GM23338 (cell line): ENCODE data around the gene GNLY. TPM values are rescaled to one million over a fixed set of nuclear protein-coding genes. Genes with fewer than 3 reads are reported as not detected.

Experiments
- ATAC-seq: fragments of 200-7000 bp; cut with Tn5 transposase; 3 replicates; pipeline ENCODE4 v1.9.1; 2020
- DNase-seq: peaks from one replicate; pipeline ENCODE4 v3.0.0-alpha.2; 2015; ENCODE audit warnings: low spot score
- H2AFZ ChIP-seq: fragments of 200-600 bp; sonication (generic); 2 replicates; pipeline ENCODE4 v1.8.0; 2016; ENCODE audit warnings: antibody characterized with exemption, mild to moderate bottlenecking, moderate library complexity
- H3F3A ChIP-seq: fragments of 200-600 bp; sonication (generic); replicated peaks from 2 replicates; pipeline ENCODE4 v1.8.0; 2017; ENCODE audit warnings: antibody characterized with exemption, mixed run types, low read depth
- H3K27ac ChIP-seq: fragments of 200-600 bp; sonication (generic); 2 replicates; pipeline ENCODE4 v1.6.1; 2016; ENCODE audit warnings: low read depth
- H3K27me3 ChIP-seq: fragments of 200-600 bp; sonication (generic); 2 replicates; pipeline ENCODE4 v1.8.0; 2016; ENCODE audit warnings: mild to moderate bottlenecking, mixed run types, moderate library complexity; ENCODE audit not compliant: insufficient read depth
- H3K36me3 ChIP-seq: fragments of 200-600 bp; sonication (generic); 2 replicates; pipeline ENCODE4 v1.8.0; 2016; ENCODE audit warnings: mild to moderate bottlenecking; ENCODE audit not compliant: insufficient read depth
- H3K4me1 ChIP-seq: fragments of 200-600 bp; sonication (generic); 2 replicates; pipeline ENCODE4 v1.8.0; 2016; ENCODE audit warnings: mild to moderate bottlenecking, moderate library complexity; ENCODE audit not compliant: insufficient read depth
- H3K4me2 ChIP-seq: fragments of 200-600 bp; sonication (generic); 2 replicates; pipeline ENCODE4 v1.7.1; 2017; ENCODE audit warnings: mixed run types
- H3K4me3 ChIP-seq: fragments of 200-600 bp; sonication (generic); 2 replicates; pipeline ENCODE4 v1.6.1; 2016; ENCODE audit warnings: mixed run types
- H3K79me2 ChIP-seq: fragments of 200-600 bp; sonication (generic); replicated peaks from 2 replicates; pipeline ENCODE4 v1.8.0; 2017; ENCODE audit warnings: mild to moderate bottlenecking; ENCODE audit not compliant: insufficient read depth
- H3K9me2 ChIP-seq: fragments of 200-600 bp; sonication (generic); 2 replicates; pipeline ENCODE4 v1.8.0; 2017; ENCODE audit not compliant: insufficient read depth
- H4K20me1 ChIP-seq: fragments of 200-600 bp; sonication (generic); replicated peaks from 2 replicates; pipeline ENCODE4 v1.8.0; 2017; ENCODE audit warnings: mild to moderate bottlenecking; ENCODE audit not compliant: insufficient read depth
- H3K27ac Mint-ChIP-seq: 2 replicates; pipeline ENCODE4 v1.8.0; 2020; ENCODE audit warnings: inconsistent platforms, mild to moderate bottlenecking, moderate library complexity, mixed read lengths
- H3K27me3 Mint-ChIP-seq: 3 replicates; pipeline ENCODE4 v1.8.0; 2022; ENCODE audit warnings: low read depth, mild to moderate bottlenecking, moderate library complexity, mixed read lengths, inconsistent platforms; ENCODE audit not compliant: insufficient read depth, poor library complexity
- H3K36me3 Mint-ChIP-seq: 3 replicates; pipeline ENCODE4 v1.8.0; 2021; ENCODE audit warnings: low read depth, mild to moderate bottlenecking, inconsistent platforms, moderate library complexity, mixed read lengths
- H3K4me1 Mint-ChIP-seq: 3 replicates; pipeline ENCODE4 v1.8.0; 2020; ENCODE audit warnings: mild to moderate bottlenecking, inconsistent platforms, mixed read lengths
- H3K4me3 Mint-ChIP-seq: 3 replicates; pipeline ENCODE4 v1.8.0; 2021; ENCODE audit warnings: moderate library complexity, mild to moderate bottlenecking, inconsistent platforms, mixed read lengths
- H3K9me3 Mint-ChIP-seq: 3 replicates; pipeline ENCODE4 v1.8.0; 2020; ENCODE audit warnings: moderate library complexity, mild to moderate bottlenecking, inconsistent platforms, mixed read lengths
- ETS1 ChIP-seq: IDR thresholded peaks from 2 replicates; pipeline ENCODE4 v1.6.1; 2016; ENCODE audit warnings: antibody characterized with exemption
- EZH2 ChIP-seq: fragments of 200-600 bp; sonication (generic); IDR thresholded peaks from one replicate; pipeline ENCODE4 v1.8.0; 2017; ENCODE audit warnings: antibody characterized with exemption, mild to moderate bottlenecking, low read depth; ENCODE audit not compliant: unreplicated experiment
- EZH2phosphoT487 ChIP-seq: fragments of 200-600 bp; sonication (generic); IDR thresholded peaks from one replicate; pipeline ENCODE4 v1.8.1; 2018; ENCODE audit warnings: antibody characterized with exemption; ENCODE audit not compliant: unreplicated experiment
- JUNB ChIP-seq: IDR thresholded peaks from one replicate; pipeline ENCODE4 v1.6.1; 2016; ENCODE audit warnings: antibody characterized with exemption; ENCODE audit not compliant: unreplicated experiment
- NANOG ChIP-seq: IDR thresholded peaks from 2 replicates; pipeline ENCODE4 v1.6.1; 2016; ENCODE audit warnings: antibody characterized with exemption, borderline replicate concordance
- POLR2AphosphoS5 ChIP-seq: IDR thresholded peaks from 2 replicates; pipeline ENCODE4 v1.6.1; 2016; ENCODE audit warnings: antibody characterized with exemption, low read depth
- STAT1 ChIP-seq: IDR thresholded peaks from one replicate; pipeline ENCODE4 v1.6.1; 2016; ENCODE audit warnings: antibody characterized with exemption; ENCODE audit not compliant: unreplicated experiment
- ZNF114 ChIP-seq: fragments of 250-450 bp; sonication (Bioruptor Pico); IDR thresholded peaks from 2 replicates; pipeline ENCODE4 v1.5.0; 2020; ENCODE audit warnings: mild to moderate bottlenecking, moderate library complexity
- ZNF331 ChIP-seq: fragments of 250-450 bp; sonication (Bioruptor Pico); IDR thresholded peaks from 2 replicates; pipeline ENCODE4 v1.5.0; 2020; ENCODE audit warnings: low read depth, mild to moderate bottlenecking, moderate library complexity
- polyA plus RNA-seq: library from polyadenylated mRNA; unstranded; fragments of >200 nt; fragmentation: Nextera tagmentation; extraction: Ambion mirVana; gene quantifications from 2 replicates; pipeline ENCODE4 v1.2.1, GENCODE V29; 2016
- total RNA-seq: library from RNA; depleted of rRNA; stranded (reverse); fragments of >200 nt; shearing (Covaris generic); gene quantifications from 2 replicates; pipeline ENCODE4 v1.2.3, GENCODE V29; 2014
- TF ChIP-seq, protein P1 (sequence below), 2 experiments: fragments of 200-600 bp in 1 of 2; sonication (generic) in 1 of 2; conservative IDR thresholded peaks; 2 replicates each; pipeline versions ENCODE4 v1.5.1 to v1.6.1; 2016 to 2017; ENCODE audit warnings: antibody characterized with exemption in 2 of 2, low read depth in 2 of 2, mild to moderate bottlenecking in 2 of 2, moderate library complexity in 1 of 2
- TF ChIP-seq, protein P2 (sequence below): fragments of 250-450 bp; sonication (Bioruptor Pico); IDR thresholded peaks from 2 replicates; pipeline ENCODE4 v1.5.0; 2020; ENCODE audit warnings: mild to moderate bottlenecking, moderate library complexity

The GNLY gene
- total and polyA plus RNA-seq, 2 experiments from 2014 or later, result not detected

GRCh38 chr2:85720533-85720932 is 26.4 kb downstream of the GNLY start:
- H3K4me2 ChIP-seq, result no peak overlapping the region
- no peaks in the 10 kb centered on the region for H3K4me1 Mint-ChIP-seq
- H3K4me3 ChIP-seq, result no peak overlapping the region
- no peak overlapping the region for H2AFZ ChIP-seq
- H3K27me3 Mint-ChIP-seq, result peaks cover 14% of the 10 kb centered on the region
- no peaks in the 10 kb centered on the region for H3K36me3 ChIP-seq
- no peak for ATAC-seq
- H3K4me1 ChIP-seq, result no peaks in the 10 kb centered on the region
- H3K36me3 Mint-ChIP-seq, result no peaks in the 10 kb centered on the region
- no peak overlapping the region for H3K27ac ChIP-seq
- H3K9me2 ChIP-seq, result 0 out of 2 replicates have a peak, but pooled peaks cover 5% of the 10 kb centered on the region
- no peaks in the 10 kb centered on the region; the same call in 2 of the 3 replicates for H3K9me3 Mint-ChIP-seq
- H3K27me3 ChIP-seq, result no peaks in the 10 kb centered on the region
- no peak for TF ChIP-seq ZNF331 (CRISPR knock-in tag)
- no peak for TF ChIP-seq NANOG
- no peak for TF ChIP-seq STAT1
- TF ChIP-seq ZNF114 (CRISPR knock-in tag), result no peak
- TF ChIP-seq POLR2AphosphoS5, result no peak
- TF ChIP-seq EZH2, result no peak
- TF ChIP-seq, protein P1, sequence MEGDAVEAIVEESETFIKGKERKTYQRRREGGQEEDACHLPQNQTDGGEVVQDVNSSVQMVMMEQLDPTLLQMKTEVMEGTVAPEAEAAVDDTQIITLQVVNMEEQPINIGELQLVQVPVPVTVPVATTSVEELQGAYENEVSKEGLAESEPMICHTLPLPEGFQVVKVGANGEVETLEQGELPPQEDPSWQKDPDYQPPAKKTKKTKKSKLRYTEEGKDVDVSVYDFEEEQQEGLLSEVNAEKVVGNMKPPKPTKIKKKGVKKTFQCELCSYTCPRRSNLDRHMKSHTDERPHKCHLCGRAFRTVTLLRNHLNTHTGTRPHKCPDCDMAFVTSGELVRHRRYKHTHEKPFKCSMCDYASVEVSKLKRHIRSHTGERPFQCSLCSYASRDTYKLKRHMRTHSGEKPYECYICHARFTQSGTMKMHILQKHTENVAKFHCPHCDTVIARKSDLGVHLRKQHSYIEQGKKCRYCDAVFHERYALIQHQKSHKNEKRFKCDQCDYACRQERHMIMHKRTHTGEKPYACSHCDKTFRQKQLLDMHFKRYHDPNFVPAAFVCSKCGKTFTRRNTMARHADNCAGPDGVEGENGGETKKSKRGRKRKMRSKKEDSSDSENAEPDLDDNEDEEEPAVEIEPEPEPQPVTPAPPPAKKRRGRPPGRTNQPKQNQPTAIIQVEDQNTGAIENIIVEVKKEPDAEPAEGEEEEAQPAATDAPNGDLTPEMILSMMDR (conservative IDR thresholded peaks at IDR 0.05; ENCODE audit: low read depth in 2 of 2), result no peak
- TF ChIP-seq, protein P2, sequence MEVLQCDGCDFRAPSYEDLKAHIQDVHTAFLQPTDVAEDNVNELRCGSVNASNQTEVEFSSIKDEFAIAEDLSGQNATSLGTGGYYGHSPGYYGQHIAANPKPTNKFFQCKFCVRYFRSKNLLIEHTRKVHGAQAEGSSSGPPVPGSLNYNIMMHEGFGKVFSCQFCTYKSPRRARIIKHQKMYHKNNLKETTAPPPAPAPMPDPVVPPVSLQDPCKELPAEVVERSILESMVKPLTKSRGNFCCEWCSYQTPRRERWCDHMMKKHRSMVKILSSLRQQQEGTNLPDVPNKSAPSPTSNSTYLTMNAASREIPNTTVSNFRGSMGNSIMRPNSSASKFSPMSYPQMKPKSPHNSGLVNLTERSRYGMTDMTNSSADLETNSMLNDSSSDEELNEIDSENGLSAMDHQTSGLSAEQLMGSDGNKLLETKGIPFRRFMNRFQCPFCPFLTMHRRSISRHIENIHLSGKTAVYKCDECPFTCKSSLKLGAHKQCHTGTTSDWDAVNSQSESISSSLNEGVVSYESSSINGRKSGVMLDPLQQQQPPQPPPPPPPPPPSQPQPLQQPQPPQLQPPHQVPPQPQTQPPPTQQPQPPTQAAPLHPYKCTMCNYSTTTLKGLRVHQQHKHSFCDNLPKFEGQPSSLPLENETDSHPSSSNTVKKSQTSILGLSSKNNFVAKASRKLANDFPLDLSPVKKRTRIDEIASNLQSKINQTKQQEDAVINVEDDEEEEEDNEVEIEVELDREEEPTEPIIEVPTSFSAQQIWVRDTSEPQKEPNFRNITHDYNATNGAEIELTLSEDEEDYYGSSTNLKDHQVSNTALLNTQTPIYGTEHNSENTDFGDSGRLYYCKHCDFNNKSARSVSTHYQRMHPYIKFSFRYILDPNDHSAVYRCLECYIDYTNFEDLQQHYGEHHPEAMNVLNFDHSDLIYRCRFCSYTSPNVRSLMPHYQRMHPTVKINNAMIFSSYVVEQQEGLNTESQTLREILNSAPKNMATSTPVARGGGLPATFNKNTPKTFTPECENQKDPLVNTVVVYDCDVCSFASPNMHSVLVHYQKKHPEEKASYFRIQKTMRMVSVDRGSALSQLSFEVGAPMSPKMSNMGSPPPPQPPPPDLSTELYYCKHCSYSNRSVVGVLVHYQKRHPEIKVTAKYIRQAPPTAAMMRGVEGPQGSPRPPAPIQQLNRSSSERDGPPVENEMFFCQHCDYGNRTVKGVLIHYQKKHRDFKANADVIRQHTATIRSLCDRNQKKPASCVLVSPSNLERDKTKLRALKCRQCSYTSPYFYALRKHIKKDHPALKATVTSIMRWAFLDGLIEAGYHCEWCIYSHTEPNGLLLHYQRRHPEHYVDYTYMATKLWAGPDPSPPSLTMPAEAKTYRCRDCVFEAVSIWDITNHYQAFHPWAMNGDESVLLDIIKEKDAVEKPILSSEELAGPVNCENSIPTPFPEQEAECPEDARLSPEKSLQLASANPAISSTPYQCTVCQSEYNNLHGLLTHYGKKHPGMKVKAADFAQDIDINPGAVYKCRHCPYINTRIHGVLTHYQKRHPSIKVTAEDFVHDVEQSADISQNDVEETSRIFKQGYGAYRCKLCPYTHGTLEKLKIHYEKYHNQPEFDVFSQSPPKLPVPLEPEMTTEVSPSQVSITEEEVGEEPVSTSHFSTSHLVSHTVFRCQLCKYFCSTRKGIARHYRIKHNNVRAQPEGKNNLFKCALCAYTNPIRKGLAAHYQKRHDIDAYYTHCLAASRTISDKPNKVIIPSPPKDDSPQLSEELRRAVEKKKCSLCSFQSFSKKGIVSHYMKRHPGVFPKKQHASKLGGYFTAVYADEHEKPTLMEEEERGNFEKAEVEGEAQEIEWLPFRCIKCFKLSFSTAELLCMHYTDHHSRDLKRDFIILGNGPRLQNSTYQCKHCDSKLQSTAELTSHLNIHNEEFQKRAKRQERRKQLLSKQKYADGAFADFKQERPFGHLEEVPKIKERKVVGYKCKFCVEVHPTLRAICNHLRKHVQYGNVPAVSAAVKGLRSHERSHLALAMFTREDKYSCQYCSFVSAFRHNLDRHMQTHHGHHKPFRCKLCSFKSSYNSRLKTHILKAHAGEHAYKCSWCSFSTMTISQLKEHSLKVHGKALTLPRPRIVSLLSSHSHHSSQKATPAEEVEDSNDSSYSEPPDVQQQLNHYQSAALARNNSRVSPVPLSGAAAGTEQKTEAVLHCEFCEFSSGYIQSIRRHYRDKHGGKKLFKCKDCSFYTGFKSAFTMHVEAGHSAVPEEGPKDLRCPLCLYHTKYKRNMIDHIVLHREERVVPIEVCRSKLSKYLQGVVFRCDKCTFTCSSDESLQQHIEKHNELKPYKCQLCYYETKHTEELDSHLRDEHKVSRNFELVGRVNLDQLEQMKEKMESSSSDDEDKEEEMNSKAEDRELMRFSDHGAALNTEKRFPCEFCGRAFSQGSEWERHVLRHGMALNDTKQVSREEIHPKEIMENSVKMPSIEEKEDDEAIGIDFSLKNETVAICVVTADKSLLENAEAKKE (CRISPR knock-in tag), result no peak
- no peak for TF ChIP-seq EZH2phosphoT487
- no peak for TF ChIP-seq JUNB
- no peak for TF ChIP-seq ETS1
- no peaks in the 10 kb centered on the region for H3K79me2 ChIP-seq
- no peak overlapping the region for H3K27ac Mint-ChIP-seq
- DNase-seq, result no peak
- H4K20me1 ChIP-seq, result no peaks in the 10 kb centered on the region
- no peak overlapping the region for H3K4me3 Mint-ChIP-seq
- no peaks in the 10 kb centered on the region for H3F3A ChIP-seq
